Measurements from ENCODE around the gene OR8U1. TPM values are rescaled to one million over a fixed set of nuclear protein-coding genes. Genes with fewer than 3 reads are reported as not detected.

The OR8U1 gene
- total and polyA plus RNA-seq, 2 donors (not counting 3 experiments of a cell fraction or from before 2014, with no cell fraction given), result not detected

- no peaks in the 10 kb centered on the region for H3K36me3 ChIP-seq (ENCODE audit: control insufficient read depth in 2 of 2, extremely low read depth in 1 of 2, insufficient read depth in 2 of 2, low read length in 2 of 2)
- no peaks in the 10 kb centered on the region for H3K9me1 ChIP-seq (replicated peaks; ENCODE audit: control insufficient read depth, extremely low read depth, insufficient read depth, low read length)
- intact Hi-C loops (cut with micrococcal nuclease), result no loop called here
- no peaks in the 10 kb centered on the region for H4K20me1 ChIP-seq (replicated peaks; ENCODE audit: control insufficient read depth, extremely low read depth, insufficient read depth, low read length)
- ChIA-PET POLR2A (no interaction called here), CTCF (no interaction called here)
- no peaks in the 10 kb centered on the region for H3K9me3 ChIP-seq (replicated peaks; ENCODE audit: control insufficient read depth, insufficient read depth, low read length)
- dilution Hi-C loops (cut with MboI; ENCODE audit: extremely low pct_ligation_motif_present, low sequenced_read_pairs), result no loop called here
- DNase-seq (ENCODE audit: low read depth, low spot score) (no peak), FAIRE-seq (no peak)
- no peak within 1 kb of the TSS for H2AFZ ChIP-seq (ENCODE audit: low read depth, low read length)
- H3K9ac ChIP-seq (replicated peaks; ENCODE audit: extremely low read depth, insufficient read depth, low read length), result no peak within 1 kb of the TSS
- BruUV-seq (replicated peaks), result no TSS peak
- TF ChIP-seq JUN (IDR thresholded peaks at IDR 0.05; ENCODE audit: borderline replicate concordance, insufficient read depth, insufficient read length, low read depth) (no peak), MAX (IDR thresholded peaks at IDR 0.05; ENCODE audit: insufficient read depth, insufficient read length) (no peak), POLR2AphosphoS5 (IDR thresholded peaks at IDR 0.05; ENCODE audit: insufficient read depth, low read depth, low read length) (no peak), EZH2 (IDR thresholded peaks at IDR 0.05; ENCODE audit: borderline replicate concordance, low read depth, low read length, severe bottlenecking) (no peak), POLR2A (IDR thresholded peaks at IDR 0.05; ENCODE audit: low read depth, low read length) (no peak), FOS (IDR thresholded peaks at IDR 0.05; ENCODE audit: borderline replicate concordance, insufficient read depth, low read length) (no peak), GATA2 (IDR thresholded peaks at IDR 0.05; ENCODE audit: insufficient read depth, insufficient read length, low read depth, low read length) (no peak), CTCF (IDR thresholded peaks at IDR 0.05; ENCODE audit: extremely low read depth in 1 of 2, insufficient read depth in 1 of 2, low read depth in 1 of 2, low read length in 2 of 2) (no peak), MYC (IDR thresholded peaks at IDR 0.05; ENCODE audit: low read depth, low read length) (no peak)
- H3K27ac ChIP-seq (ENCODE audit: insufficient read depth, low read depth, low read length), result no peak within 1 kb of the TSS
- H3K4me2 ChIP-seq (ENCODE audit: insufficient read depth, low read length), result no peak within 1 kb of the TSS
- H3K4me3 ChIP-seq (replicated peaks in 1 of 3; ENCODE audit: insufficient read depth in 1 of 3, low read depth in 1 of 3, low read length in 3 of 3), result no peak within 1 kb of the TSS
- H3K27me3 ChIP-seq (ENCODE audit: control insufficient read depth in 2 of 2, insufficient read depth in 2 of 2, low read length in 2 of 2), result no peaks in the 10 kb centered on the region
- H3K79me2 ChIP-seq (ENCODE audit: control insufficient read depth, insufficient read depth, low read length), result no peaks in the 10 kb centered on the region
- H3K4me1 ChIP-seq (ENCODE audit: control insufficient read depth, extremely low read depth, insufficient read depth, low read length), result no peaks in the 10 kb centered on the region
Observed at GRCh38 chr11:56353991-56354390, 21.4 kb upstream of the OR8U1 start, which contains the start of gene OR8J1. Gene OR8J1 (plus strand): TSS chr11:56354291. CDS start chr11:56360247, 5,956 bp downstream.

Data from endothelial cell of umbilical vein (primary cell).